HG03064 (cell line): Measurements from ENCODE around the gene IL4R.

ENCODE experiments used
- ATAC-seq: cut with Tn5 transposase; IDR thresholded peaks from one replicate; pipeline ENCODE4 v1.9.1; 2021; ENCODE audit warnings: low read depth; ENCODE audit not compliant: unreplicated experiment

Gene IL4R

GRCh38 chr16:27350006-27350405, 36.2 kb downstream of the IL4R start:
- ATAC-seq = no peak

- no peak for ATAC-seq
Observed at GRCh38 chr16:27351989-27352388, 38.2 kb downstream of the IL4R start.

DNA sequence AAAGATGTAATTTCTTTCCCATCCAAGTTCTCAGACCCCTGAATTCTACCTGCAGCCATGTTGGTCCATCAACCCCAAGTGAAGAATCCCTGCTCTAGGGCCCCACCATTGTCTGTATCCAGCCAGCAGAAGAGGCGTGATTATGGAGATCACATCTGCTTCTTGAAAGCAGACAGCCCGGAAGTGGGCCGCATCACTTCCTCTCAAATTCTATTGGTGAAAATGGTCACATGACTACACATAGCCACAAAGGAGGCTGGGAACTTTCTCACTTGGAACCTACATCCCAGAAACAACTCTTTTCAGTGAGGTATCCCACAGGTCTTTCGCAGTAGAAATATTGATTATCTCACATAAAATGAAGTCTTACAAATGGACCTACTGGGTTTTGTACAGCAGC, 40.1 kb downstream of the IL4R start:
- no peak for ATAC-seq

- ATAC-seq = no peak
Observed at GRCh38 chr16:27355610-27356009, 41.8 kb downstream of the IL4R start.

- no peak for ATAC-seq
Observed at GRCh38 chr16:27356794-27357193, 43.0 kb downstream of the IL4R start.

GRCh38 chr16:27359051-27359450, 45.3 kb downstream of the IL4R start:
- ATAC-seq = no peak

DNA sequence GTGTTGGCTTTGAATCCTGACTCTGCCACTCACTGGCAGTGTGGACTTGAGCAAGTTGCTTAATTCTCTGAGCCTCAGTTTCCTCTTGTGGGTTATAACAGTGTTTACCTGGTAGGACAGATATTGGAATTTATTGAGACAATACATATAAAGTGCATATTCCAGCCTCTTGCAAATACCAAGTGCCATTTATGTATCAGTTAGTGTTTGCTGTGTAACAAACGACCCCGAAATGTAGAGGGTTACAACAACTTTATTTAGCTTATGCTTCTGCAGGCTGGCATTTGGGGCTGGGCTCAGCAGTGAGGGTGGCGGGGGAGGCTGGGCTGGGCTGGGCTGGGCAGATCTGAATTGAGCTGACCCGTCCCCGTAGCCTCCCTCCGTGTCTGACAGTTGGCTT, 45.8 kb downstream of the IL4R start:
- no peak for ATAC-seq

DNA sequence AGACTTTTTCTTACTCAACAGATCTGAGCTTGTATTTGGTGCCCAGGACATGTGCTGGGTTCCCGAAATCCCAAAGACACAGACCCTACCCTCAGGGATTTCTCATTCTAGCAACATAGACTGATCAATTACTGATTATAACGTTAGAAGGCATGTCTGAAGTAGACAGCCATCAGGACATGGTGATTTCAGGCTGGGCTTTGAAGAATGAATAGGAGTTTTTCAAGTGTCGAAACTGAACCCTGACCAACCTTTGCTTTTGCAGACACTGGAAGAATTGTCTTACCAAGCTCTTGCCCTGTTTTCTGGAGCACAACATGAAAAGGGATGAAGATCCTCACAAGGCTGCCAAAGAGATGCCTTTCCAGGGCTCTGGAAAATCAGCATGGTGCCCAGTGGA, 48.2 kb downstream of the IL4R start:
- no peak for ATAC-seq

DNA sequence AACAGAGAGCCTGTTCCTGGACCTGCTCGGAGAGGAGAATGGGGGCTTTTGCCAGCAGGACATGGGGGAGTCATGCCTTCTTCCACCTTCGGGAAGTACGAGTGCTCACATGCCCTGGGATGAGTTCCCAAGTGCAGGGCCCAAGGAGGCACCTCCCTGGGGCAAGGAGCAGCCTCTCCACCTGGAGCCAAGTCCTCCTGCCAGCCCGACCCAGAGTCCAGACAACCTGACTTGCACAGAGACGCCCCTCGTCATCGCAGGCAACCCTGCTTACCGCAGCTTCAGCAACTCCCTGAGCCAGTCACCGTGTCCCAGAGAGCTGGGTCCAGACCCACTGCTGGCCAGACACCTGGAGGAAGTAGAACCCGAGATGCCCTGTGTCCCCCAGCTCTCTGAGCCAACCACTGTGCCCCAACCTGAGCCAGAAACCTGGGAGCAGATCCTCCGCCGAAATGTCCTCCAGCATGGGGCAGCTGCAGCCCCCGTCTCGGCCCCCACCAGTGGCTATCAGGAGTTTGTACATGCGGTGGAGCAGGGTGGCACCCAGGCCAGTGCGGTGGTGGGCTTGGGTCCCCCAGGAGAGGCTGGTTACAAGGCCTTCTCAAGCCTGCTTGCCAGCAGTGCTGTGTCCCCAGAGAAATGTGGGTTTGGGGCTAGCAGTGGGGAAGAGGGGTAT, 48.9 kb downstream of the IL4R start:
- no peak for ATAC-seq

- ATAC-seq = no peak
Observed at GRCh38 chr16:27363246-27363632, 49.5 kb downstream of the IL4R start.

DNA sequence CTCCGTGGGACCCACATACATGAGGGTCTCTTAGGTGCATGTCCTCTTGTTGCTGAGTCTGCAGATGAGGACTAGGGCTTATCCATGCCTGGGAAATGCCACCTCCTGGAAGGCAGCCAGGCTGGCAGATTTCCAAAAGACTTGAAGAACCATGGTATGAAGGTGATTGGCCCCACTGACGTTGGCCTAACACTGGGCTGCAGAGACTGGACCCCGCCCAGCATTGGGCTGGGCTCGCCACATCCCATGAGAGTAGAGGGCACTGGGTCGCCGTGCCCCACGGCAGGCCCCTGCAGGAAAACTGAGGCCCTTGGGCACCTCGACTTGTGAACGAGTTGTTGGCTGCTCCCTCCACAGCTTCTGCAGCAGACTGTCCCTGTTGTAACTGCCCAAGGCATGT, 50.0 kb downstream of the IL4R start:
- no peak for ATAC-seq

- no peak for ATAC-seq
Observed at GRCh38 chr16:27364493-27365141, 50.8 kb downstream of the IL4R start.

DNA sequence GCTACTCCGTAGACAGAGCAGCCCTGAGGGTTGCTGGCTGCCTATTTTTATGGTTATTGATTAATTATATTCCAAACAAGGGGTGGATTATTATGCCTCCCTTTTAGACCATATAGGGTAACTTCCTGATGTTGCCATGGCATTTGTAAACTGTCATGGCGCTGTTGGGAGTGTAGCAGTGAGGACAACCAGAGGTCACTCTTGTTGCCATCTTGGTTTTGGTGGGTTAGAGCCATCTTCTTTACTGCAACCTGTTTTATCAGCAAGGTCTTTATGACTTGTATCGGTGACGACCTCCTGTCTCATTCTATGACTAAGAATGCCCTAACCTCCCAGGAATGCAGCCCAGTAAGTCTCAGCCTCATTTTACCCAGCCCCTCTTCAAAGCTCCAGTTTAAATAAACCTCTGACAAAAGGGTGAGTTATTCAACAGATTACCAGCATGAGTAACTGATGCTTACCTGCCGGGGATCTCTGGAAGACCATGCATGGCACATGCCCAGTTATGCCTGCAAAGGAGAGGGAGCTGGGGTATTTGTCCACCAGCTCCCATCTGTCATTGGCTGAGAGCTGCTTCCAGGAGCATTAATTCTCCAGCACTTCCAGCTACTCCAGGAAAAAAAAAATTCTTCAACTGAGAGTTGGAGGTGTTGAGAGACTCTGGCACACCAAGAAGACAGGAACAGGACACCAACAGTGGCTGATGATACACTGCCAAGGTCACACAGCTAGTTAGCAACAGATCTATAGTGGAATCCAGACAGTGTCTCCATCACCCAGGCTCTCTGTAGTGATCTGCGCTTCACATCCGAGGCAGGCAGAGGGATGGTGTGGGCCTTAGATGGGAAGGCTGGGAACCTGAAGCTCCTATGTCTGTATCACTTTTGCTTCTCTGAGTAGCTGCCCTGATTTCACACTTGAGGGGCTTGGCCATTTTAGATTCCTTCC, 51.6 kb downstream of the IL4R start:
- no peak for ATAC-seq

DNA sequence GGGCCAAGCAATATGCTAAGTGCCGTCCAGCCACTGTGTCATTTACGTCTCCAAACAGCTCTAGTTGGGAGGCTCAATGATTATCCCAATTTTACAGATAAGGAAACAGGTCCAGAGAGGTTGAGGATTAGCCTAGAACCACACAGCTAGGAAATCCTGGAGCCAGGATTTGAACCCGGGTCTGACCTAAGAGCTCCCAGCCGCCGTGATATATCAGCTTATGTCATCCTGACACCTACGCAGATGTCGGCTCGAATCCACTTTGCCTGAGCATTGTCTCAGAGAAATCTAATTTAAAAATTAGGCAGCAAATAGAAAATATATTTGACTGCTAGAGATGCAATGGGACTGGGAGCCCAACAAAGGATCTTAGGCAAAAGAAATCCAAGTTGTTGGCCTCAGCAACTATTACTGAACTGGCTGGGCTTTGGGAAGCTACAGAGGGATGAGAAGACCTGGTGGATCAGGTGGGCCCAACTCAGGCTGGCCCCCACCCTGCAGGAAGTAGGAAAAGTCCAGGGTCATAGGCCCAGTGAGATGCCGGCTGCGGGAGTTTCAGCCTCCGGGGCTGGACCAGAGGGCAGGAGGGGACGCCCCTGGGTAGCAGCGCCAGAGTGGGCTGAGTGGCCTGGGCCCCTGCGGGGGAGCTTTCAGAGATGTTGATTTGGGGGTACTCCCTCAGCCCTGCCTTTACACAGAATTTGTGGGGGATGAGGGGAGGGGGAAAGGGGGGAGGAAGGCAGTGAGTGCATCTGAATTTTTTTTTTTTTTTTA, 53.1 kb downstream of the IL4R start:
- peak; percentile 15 for ATAC-seq

- ATAC-seq = peak; percentile 51
Observed at GRCh38 chr16:27367461-27368357, 53.9 kb downstream of the IL4R start.

GRCh38 chr16:27368358-27368722, 54.6 kb downstream of the IL4R start:
- ATAC-seq = no peak

- ATAC-seq = no peak
Observed at GRCh38 chr16:27369806-27370205, 56.0 kb downstream of the IL4R start.

- ATAC-seq = no peak
Observed at GRCh38 chr16:27370318-27370717, 56.5 kb downstream of the IL4R start.

GRCh38 chr16:27373312-27373711, 59.5 kb downstream of the IL4R start:
- ATAC-seq = no peak
